T1000 (cell line): ENCODE data around the gene FNBP1.

Experiments used
- DNase-seq: peaks from one replicate; lab custom pipeline; 2025; ENCODE audit warnings: mixed read lengths; lab: John Stamatoyannopoulos, UW

FNBP1 gene

DNA sequence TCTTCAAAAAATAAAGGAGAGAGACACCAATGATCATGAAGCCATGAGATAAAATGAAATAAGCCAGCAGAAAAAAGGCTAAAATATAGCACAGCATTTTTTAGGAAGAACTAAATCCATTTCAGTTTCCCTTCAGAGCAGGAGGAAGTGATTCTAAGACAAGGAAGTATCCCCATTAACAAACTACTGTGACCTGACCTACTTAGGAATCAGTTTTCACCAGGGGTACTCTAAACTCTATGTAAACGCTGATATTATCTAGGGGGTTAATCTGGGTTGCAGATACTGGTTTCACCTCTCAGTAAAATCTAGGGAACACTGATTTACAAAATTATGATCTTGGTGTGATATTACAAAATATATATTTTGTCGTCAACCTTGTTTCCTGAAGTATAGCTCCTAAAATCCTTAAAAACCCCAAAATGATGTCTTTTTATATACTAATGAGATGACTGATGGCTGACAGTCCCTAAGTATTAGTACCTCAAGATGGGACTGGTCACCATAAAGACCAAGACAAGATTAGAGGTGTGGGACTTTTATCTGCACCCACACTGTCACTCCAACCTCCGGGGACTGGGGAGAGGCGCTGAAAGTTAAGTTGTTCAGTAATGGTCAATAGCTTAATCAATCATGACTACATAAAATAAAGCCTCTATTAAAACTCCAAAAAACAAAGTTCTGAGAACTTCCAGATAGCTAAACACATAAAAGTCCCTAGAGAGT lies 2.9 kb upstream of the FNBP1 start:
- no peak for DNase-seq

DNA sequence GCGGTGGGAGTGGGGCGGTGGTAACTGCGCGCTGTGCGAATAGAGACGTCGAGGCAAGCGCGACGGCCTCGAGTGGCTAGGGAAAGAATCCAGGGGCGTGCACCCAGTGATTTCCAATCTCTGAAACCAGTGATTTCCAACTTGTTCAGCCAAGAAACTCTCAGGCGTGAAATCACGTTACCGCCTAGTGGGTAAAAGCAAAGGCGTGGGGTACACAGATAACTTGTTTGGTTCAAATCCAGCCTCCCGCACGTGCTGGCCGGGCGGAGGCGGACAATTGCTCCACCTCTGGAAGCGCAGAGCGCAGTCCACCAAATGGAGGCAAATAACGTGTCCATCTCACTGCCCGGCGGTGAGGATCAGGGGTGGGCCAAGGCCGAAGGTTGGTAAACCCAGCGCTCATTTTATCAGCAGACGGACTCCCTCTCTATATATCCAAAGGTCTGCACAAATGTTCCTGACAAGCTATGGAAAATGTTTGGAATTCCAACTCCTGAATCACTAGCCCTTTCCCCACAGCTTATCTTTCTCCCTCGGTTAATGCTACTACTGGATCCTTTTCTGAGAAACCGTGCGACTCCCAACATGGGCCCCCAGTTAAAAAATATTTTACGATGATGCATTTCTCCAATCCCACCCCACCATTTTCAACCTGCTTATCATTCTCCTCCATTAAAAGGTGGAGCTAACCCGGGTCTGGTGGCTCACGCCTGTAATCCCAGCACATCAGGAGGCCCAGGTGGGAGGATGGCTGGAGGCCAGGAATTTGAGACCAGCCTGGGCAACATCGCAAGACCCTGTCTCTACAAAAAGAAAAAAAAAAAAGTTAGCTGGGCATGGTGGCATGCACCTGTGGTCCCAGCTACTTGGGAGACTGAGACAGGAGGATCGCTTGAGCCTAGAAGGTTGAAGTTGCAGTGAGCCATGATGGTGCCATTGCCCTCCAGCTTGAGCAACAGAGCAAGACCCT lies 950 bp upstream of the FNBP1 start:
- DNase-seq = no peak

DNA sequence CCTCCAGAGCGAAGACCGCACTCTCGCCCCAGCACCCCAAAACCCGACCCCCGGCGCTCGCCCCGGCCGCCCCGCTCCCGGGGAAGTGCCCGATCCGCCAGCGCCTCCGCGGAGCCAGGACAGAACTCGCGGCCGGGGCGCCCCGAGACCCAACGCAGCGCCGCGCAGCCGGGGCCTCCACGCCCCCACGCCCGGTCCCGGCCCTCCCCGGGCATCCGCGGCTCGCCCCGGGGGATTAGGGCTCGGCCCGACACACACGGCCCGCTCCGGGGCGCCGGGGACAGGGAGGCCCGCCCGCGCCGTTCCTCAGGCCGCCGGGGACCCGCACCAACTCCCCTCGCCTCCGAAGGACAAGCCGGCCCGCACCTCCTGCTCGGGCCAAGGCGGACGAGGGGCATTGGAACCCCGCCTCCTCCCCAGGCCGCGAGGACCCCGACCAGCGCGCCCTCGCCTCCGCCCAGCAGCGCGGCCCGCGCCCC lies 544 bp downstream of the FNBP1 start:
- no peak for DNase-seq

DNA sequence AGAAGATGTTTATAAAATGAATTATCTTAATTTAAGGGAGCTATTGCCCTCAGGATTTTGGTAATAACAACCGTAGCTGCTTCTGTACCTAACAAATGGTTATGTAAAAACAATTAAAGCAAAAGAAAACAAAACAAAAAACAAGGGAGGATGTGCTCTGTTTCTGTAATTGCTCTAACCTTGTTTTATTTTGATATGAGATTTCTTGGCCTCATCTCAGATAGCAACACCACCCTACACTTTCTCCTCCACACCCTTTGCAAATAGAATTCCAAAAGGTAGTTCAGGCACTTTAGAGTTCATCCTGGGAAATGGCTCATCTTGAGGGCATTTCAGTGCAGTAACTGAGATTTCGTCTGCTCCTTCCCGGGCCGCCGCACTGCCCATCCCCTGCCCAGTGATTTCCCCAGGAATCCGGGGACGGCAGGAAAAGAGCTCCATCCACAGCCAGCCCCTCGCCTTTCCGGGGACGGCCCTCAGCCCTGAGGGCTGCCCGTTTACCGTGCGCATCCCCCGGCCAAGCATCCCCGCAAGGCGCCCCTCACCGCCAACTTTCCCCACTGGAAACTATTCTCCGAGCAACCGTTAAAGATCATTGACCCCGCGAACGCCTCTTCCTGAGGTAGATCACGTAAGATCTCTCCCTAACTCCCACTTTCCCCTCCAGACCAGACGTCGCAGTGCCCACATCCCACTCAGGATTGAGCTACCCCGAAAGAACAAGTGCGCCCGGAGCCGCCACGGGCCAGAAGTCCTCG lies 1.2 kb downstream of the FNBP1 start:
- no peak for DNase-seq

DNA sequence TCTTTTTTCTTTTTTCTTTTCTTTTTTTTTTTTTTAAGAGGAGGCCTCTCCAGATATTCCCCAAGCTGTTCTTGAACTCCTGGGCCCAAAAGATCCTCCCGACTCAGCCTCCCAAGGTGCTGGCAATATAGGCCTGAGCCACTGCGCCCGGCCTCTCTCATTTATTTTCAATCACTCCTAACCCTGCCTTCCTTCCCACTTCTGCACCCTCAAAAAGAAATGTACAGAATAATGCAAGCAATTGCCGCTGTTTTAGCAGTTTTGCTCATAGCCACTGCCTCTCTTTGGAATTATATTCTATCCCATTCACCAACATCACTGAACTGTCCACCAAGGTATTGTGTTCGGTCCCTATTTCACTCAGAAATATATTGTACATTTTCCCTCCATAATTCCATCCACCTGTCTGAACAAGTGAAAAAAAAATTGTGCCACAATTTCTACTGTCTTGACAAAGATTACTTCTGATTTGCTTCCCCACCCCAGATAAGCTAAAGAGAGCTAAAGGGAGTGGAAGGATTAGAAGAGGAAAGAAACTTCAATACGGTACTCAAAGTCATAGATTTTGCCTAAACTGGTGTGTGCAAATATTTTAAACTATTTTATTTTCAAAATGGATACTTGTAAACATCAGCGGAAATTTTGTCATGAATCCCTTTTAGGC lies 1.9 kb downstream of the FNBP1 start:
- DNase-seq = no peak

DNA sequence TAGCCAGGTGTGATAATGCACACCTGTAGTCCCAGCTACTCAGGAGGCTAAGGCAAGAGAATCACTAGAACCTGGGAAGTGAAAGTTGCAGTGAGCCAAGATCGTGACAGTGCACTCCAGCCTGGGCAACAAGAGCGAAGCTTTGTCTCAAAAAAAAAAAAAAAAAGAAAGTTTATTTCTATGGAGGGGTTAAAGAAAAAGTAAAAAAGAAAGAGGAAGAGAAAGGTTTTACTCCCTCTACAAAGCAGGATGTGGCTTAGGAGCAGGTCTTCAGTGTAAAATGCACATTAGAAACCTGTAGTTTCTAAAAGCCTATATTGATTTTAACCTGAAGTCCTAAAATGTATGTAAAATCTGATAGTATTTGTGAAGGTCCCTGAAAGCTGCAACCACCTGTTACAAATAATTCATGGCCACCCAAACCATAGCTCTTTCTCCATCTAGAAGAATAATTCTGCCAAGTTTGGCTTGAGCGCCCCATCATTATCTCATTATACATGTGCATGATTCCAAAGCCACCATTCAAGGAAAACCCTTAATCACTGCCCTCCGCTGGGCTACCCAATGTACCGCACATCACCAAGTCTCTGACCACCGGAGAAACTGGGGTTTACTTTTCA lies 3.4 kb downstream of the FNBP1 start:
- no peak for DNase-seq

DNA sequence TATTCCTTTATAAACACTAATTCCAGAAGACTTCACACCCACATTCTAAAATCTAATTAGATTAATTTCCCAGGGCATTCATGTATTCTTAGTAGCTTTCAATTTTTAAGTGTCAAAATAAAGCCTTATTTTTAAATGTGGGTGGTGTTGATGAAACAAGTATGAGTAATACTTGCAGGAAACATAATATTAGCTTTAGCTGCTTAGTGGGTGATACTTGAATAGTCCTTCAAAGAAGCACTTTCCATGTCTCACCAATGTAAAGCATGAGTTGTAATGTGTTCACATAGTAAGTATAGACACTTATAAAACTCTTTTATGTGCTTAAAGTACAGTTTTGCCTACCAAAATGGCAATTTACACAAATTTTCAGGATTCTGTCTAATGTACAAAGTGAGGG lies 6.9 kb downstream of the FNBP1 start:
- no peak for DNase-seq

DNA sequence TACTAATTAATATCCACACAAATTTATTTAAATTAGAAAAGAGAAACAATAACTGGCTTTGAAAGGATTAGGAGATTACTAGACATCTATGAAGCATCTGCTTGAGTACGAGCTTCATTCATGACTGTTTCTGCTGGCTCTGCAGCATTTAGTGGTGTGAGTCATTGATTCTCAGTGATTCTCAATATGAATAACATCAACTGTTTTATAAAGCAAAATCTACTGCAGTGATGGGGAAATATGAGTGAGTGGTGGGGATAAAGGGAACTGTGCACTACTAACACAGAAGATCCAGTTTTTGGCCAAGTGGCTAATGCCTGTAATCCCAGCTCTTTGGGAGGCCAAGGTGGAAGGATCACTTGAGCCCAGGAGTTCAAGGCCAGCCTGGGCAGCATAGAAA lies 8.4 kb downstream of the FNBP1 start:
- DNase-seq = no peak

DNA sequence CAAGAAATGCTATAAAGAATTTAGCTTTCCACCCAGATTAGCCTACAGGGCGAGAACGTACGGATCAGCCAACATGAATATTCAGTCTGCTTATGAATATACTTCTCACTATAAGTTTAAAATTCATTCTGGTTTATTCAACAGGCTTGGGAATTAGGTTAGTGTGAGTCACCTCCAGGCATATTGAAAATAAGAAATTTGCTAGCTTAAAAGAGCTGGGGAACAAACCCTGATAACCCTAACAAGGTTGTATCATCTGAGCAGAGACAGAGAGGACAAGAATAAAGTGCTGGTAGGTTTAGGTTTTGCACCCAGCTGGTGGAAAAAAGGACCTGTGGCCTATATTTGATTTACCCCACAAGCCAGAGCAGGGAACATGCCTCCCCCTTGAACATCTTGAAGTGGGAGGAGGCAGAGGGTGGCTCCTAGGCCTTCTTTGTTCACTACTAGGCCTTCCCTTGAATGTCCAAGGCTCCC lies 12.3 kb downstream of the FNBP1 start:
- DNase-seq = no peak

DNA sequence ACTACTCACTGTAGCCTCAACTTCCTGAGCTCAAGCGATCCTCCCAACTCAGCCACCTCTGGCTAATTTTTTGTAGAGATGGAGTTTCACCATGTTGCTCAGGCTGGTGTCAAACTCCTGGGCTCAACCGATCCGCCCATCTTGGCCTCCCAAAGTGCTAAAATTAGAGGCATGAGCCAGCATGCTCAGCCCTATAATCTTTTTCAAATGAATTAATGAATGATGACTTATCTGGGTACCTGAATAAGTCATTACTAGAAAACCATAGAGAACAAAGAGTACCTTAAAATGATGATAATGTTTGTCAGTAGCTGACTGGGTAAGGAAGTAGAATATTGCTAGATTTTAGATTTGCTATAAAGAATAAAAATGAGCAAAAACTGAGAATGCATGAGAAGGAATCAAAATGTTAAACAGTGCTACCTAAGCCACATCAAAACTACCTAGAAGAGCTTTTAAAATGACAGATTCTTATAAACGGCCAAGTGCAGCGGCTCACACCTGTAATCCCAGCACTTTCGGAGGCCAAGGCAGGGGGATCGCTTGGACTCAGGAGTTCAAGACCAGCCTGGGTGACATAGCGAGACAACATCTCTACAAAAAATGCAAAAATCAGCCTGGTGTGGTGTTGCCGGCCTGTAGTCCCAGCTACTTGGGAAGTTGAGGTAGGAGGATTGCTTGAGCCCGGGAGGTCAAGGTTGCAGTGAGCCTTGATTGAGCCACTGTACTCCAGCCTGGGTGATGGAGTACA lies 13.6 kb downstream of the FNBP1 start:
- DNase-seq = no peak

DNA sequence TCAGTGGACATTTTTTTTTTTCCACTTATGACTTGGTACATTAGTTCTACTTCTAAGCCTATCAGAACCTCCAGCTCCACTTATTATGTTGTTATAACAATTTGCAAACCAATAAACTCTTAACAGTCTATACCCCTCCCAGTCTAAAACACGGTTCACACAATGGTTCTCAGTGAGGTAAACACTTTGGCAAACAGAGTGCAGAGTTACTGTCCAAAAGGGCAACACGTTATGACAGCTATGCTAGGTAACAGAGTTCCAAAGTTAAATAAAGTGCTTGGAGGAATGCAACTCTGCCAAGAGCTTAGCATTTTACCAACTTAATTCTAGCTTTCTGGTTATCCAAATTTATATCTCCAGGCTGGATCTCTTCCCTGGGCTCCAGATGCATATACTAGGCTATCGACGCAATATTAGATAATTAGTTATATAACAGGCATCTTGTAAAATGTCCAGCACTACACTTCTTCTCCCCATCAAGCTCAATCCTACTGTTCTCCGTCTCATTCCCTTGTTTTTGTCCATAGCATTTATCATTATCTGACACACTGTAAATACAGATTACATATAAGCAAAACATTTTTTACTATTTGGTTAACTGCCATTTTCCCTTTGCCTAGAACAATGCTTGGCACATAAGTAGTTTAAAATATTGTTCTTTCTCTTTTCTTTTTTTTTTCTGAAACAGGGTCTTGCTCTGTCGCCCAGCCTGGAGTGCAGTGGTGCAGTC lies 14.3 kb downstream of the FNBP1 start:
- DNase-seq = no peak

DNA sequence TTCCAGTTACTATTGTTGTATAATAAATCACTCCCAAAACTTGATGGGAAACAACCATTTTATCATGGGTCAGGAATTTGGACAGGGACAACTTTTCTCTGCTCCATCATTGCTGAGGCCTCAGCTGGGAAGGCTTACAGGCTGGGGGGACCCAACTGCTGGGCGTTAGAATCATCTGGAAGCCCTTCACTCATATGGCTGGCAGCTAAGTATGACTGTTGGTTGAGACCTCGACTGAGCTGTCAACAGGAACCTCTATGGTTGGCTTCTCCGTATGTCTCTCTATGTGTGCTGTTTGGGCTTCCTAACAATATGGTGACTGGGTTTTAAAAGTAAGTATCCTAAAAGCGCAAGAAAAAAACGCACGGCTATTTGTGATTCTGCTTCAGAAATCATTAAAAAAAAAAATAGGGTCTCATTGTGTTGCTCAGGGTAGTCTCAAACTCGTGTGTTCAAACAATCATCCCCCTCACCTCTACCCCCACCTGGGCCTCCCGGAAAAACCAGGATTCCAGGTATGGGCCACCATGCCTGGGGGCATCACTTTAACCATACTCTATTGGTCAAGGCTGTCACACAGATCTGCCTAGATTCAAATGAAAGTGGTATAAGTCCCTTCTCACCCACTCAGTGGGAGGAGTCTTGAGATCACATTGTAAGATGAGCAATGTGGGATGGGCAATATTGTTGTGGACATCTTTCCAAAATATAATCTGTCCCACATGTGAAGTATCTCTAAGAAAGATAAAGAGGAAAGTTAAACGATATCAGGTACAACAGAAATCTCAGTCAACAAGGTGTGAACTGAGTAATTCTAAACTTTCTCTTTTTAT lies 15.2 kb downstream of the FNBP1 start:
- no peak for DNase-seq

DNA sequence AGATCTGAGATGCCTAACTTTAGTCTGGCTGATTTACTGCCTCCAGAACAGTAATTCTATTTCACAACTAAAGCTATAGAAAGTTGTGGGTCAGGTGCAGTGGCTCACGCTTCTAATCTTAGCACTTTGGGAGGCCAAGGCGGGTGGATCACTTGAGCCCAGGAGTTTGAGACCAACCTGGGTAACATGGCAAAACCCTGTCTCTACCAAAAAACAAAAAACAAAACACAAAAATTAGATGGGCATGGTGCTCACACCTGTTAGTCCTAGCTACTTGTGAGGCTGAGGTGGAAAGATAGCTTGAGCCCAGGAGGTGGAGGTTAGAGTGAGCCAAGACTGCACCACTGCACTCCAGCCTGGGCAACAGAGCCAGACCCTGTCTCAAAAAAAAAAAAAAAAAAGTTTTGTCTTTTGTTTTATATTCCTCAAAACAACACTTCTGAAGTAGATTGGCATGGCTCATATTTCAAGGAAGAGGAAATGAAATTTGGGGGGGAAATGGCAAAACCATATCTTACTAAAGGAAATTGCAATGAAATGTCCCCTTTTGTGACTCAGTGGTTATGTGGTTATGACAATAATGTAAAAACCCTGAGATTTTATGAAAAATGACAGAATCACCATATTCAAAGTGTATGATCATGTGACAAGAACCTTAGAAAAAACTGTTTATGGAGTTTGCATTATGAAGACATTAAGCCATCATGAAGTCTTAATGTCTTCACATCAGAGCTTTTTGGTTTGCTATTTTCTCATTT lies 16.2 kb downstream of the FNBP1 start:
- DNase-seq = no peak

DNA sequence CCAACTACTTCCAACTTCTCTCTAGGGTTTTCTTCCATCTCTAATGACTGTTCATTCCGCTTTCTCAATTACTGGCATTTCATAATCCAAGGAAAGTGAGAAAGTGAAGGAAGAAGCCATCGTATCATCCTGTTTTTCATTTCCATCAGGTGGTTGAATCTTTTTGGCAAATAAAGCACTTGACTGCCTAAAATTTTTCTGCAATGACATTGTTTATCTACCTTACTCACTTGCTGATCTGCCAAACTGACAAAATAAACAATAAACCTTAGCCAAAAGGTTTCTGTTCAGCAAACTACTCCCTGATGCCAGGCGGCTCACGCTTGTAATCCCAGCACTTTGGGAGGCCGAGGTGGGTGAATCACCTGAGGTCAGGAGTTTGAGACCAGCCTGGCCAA lies 18.4 kb downstream of the FNBP1 start:
- no peak for DNase-seq

DNA sequence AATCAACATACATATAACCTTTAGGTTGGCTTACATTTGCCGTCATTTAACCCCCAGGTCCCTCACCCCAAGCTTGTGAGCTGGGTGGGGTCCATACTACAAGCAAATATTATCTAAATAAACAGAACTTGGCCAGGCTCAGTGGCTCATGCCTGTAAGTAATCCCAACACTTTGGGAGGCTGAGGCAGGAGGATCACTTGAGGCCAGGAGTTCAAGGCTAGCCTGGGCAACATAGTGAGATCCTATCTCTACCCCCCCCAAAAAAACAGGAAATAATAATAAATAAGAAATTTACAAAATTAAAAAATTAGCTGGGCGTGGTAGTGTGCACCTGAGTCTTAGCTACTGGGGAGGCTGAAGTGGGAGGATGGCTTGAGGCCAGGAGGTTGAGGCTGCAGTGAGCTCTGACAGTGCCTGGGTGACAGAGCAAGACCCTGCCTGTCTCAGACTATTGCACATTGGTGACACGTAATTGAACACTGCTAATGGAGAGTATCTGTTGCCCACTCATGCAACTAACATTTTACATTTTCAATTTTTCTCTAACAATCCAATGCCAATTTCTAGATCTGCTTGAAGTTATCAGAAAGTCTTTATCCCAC lies 18.9 kb downstream of the FNBP1 start:
- DNase-seq = no peak

DNA sequence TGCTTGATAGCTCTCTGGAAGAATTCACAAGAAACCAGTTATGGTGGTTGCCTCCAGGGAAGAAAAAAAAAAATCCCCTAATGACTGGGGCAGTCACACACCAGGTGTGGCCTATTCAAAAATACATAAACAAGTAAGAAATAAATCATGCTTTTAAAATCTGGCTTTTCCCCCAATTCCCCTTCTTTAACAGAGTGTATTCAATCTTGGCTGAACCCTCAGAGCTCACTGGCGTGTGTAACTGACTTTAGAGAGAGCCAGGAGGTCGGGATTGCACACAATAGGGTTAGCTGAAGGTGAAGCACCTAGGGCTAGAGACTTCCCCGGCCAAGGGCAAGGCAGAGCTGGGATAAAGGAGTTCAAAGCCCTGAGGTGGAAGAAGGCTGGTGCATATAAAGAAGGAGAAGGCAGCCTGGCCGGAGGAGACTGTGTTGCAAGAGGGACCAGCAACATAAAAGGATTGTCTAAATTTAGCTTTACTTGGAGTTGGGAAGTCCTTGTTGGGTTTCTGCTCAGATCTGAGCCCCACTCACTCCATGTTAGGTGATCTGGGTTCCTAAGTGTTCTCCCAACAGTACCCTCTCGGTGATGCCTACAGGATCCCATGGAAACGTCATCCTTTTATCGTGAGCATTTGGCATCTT lies 19.7 kb downstream of the FNBP1 start:
- DNase-seq = no peak

DNA sequence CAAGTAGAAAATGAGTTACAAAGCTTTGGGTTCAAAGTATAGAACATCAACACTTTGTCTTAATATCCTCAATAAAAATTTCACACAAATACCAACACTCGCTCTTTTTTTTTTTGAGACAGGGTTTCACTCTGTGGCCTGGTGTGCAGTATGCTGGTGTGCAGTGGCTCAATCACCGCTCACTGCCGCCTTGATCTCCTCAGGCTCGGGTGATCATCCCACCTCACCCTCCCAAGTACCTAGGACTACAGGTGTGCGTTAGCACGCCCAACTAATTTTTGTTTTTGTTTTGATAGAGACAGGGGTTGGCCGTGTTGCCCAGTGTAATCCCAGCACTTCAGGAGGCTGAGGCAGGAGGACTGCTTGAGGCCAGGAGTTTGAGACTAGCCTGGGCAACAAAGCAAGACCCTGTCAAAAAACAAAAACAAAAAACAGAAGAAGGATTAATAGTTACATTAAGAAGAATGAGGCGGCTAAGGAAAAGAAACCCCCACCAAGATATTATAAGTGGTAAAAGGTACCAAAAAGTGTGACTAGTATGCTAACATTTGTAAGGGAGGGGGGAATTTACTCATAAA lies 20.3 kb downstream of the FNBP1 start:
- no peak for DNase-seq
